Dermis microvascular lymphatic vessel endothelial cell (primary cell): Measurements from ENCODE around the gene RPL14. TPM values are rescaled to one million over a fixed set of nuclear protein-coding genes. Genes with fewer than 3 reads are reported as not detected.
A peak's percentile ranks its signal among the peaks of the same experiment; 100 is the strongest.
"Not testable (repeated sequence)": the region's sequence is repeated elsewhere in the genome, so short reads cannot be mapped to it uniquely, and the experiment has no call there.

Experiments
- DNase-seq, 2 donors: peaks; one replicate each; pipeline versions ENCODE4 v3.0.0 to v3.0.0-alpha.2; 2010; ENCODE audit warnings: low read depth in 2 of 2
- total RNA-seq: library from RNA; depleted of rRNA; stranded (reverse); fragments of >200 nt; gene quantifications from 2 replicates; pipeline ENCODE4 v1.2.1, GENCODE V29; 2014

Gene RPL14
- total RNA-seq, 1 donor from 2014 or later: 332 TPM

GRCh38 chr3:40462838-40463237 is 5.7 kb downstream of the RPL14 start:
- not testable (repeated sequence) for DNase-seq

- no peak for DNase-seq
Measured at GRCh38 chr3:40463579-40463978, 6.4 kb downstream of the RPL14 start.

GRCh38 chr3:40464339-40465110 is 7.4 kb downstream of the RPL14 start:
- DNase-seq: no peak

- no peak for DNase-seq
Measured at GRCh38 chr3:40465111-40465407, 7.9 kb downstream of the RPL14 start.

- DNase-seq: no peak
Measured at GRCh38 chr3:40465456-40465855, 8.3 kb downstream of the RPL14 start.

- DNase-seq: no peak
Measured at GRCh38 chr3:40468018-40468417, 10.9 kb downstream of the RPL14 start.

GRCh38 chr3:40470701-40471100 is 13.6 kb downstream of the RPL14 start:
- DNase-seq: no peak

- peak; percentile 63 to 81 for DNase-seq
Measured at GRCh38 chr3:40476478-40477470, 19.6 kb downstream of the RPL14 start, which contains the start of gene ZNF619. TSS of gene ZNF619 (plus strand) at chr3:40477122. CDS start at chr3:40477980, 858 bp downstream.

- DNase-seq: no peak
Measured at GRCh38 chr3:40477666-40478065, 20.5 kb downstream of the RPL14 start.

- DNase-seq: no peak
Measured at GRCh38 chr3:40487172-40487571, 30.0 kb downstream of the RPL14 start.

GRCh38 chr3:40490916-40491315 is 33.8 kb downstream of the RPL14 start:
- DNase-seq: no peak

GRCh38 chr3:40494698-40495097 is 37.6 kb downstream of the RPL14 start:
- DNase-seq: no peak

- DNase-seq: no peak
Measured at GRCh38 chr3:40497288-40497687, 40.1 kb downstream of the RPL14 start.

- no peak for DNase-seq
Measured at GRCh38 chr3:40499952-40500351, 42.8 kb downstream of the RPL14 start.

- no peak for DNase-seq
Measured at GRCh38 chr3:40502034-40502433, 44.9 kb downstream of the RPL14 start.

GRCh38 chr3:40504636-40505430 is 47.7 kb downstream of the RPL14 start:
- peak; percentile 98 to 99 for DNase-seq

- DNase-seq: peak; percentile 86 to 87
Measured at GRCh38 chr3:40505599-40506462, 48.7 kb downstream of the RPL14 start, which contains the start of gene ZNF620. TSS of gene ZNF620 (plus strand) at chr3:40506039. CDS start at chr3:40506353, 314 bp downstream.

- no peak for DNase-seq
Measured at GRCh38 chr3:40511031-40511718, 54.0 kb downstream of the RPL14 start.

GRCh38 chr3:40516201-40516600 is 59.1 kb downstream of the RPL14 start:
- DNase-seq: no peak

GRCh38 chr3:40518067-40518466 is 60.9 kb downstream of the RPL14 start:
- no peak for DNase-seq
